HEK293 (cell line): ENCODE results near the gene SYNC.

Source experiments
- ELK4 ChIP-seq: IDR thresholded peaks from 2 replicates; pipeline ENCODE4 v1.6.1; 2011; ENCODE audit warnings: mild to moderate bottlenecking, low read depth, low read length, borderline replicate concordance
- PRDM10 ChIP-seq: fragments of 450-650 bp; formaldehyde crosslinking; IDR thresholded peaks from 2 replicates; pipeline ENCODE4 v1.5.1; 2016; ENCODE audit warnings: missing biosample characterization, missing genetic modification characterization
- REST ChIP-seq: fragments of 450-650 bp; formaldehyde crosslinking; IDR thresholded peaks from 2 replicates; pipeline ENCODE4 v1.5.1; 2016; ENCODE audit warnings: missing biosample characterization, missing genetic modification characterization
- ZNF10 ChIP-seq: fragments of 450-650 bp; formaldehyde crosslinking; IDR thresholded peaks from 2 replicates; pipeline ENCODE4 v1.5.1; 2017; ENCODE audit warnings: missing biosample characterization, missing genetic modification characterization
- ZNF133 ChIP-seq: fragments of 450-650 bp; formaldehyde crosslinking; IDR thresholded peaks from 2 replicates; pipeline ENCODE4 v1.5.1; 2016; ENCODE audit warnings: missing biosample characterization, missing genetic modification characterization
- ZNF416 ChIP-seq: fragments of 450-650 bp; formaldehyde crosslinking; IDR thresholded peaks from 2 replicates; pipeline ENCODE4 v1.5.1; 2016; ENCODE audit warnings: missing biosample characterization, missing genetic modification characterization
- ZNF48 ChIP-seq: fragments of 450-650 bp; formaldehyde crosslinking; IDR thresholded peaks from 2 replicates; pipeline ENCODE4 v1.5.1; 2016; ENCODE audit warnings: missing biosample characterization, missing genetic modification characterization
- ZNF488 ChIP-seq: fragments of 450-650 bp; formaldehyde crosslinking; IDR thresholded peaks from 2 replicates; pipeline ENCODE4 v1.5.1; 2016; ENCODE audit warnings: missing biosample characterization, missing genetic modification characterization
- ZNF549 ChIP-seq: fragments of 450-650 bp; IDR thresholded peaks from 2 replicates; pipeline ENCODE4 v1.5.1; 2018; ENCODE audit warnings: missing biosample characterization, missing genetic modification characterization, mild to moderate bottlenecking, inconsistent platforms, moderate library complexity
- ZNF837 ChIP-seq: fragments of 450-650 bp; formaldehyde crosslinking; IDR thresholded peaks from 2 replicates; pipeline ENCODE4 v1.5.1; 2016; ENCODE audit warnings: missing biosample characterization, missing genetic modification characterization
- TF ChIP-seq, protein P1 (sequence below): fragments of 450-650 bp; formaldehyde crosslinking; IDR thresholded peaks from 2 replicates; pipeline ENCODE4 v1.5.1; 2016; ENCODE audit warnings: missing biosample characterization, missing genetic modification characterization
- TF ChIP-seq, protein P2 (sequence below): fragments of 450-650 bp; formaldehyde crosslinking; IDR thresholded peaks from 2 replicates; pipeline ENCODE4 v1.5.1; 2017; ENCODE audit warnings: missing biosample characterization, missing genetic modification characterization

- TF ChIP-seq ZNF416 (tag by site-specific recombination) (no peak), ELK4 (no peak), ZNF10 (tag by site-specific recombination) (no peak), ZNF837 (no peak), ZNF48 (tag by site-specific recombination) (no peak), PRDM10 (tag by site-specific recombination) (no peak), REST (tag by site-specific recombination) (no peak), ZNF133 (tag by site-specific recombination) (no peak), ZNF488 (tag by site-specific recombination) (no peak), ZNF549 (tag by site-specific recombination) (no peak)
- TF ChIP-seq, protein P1, sequence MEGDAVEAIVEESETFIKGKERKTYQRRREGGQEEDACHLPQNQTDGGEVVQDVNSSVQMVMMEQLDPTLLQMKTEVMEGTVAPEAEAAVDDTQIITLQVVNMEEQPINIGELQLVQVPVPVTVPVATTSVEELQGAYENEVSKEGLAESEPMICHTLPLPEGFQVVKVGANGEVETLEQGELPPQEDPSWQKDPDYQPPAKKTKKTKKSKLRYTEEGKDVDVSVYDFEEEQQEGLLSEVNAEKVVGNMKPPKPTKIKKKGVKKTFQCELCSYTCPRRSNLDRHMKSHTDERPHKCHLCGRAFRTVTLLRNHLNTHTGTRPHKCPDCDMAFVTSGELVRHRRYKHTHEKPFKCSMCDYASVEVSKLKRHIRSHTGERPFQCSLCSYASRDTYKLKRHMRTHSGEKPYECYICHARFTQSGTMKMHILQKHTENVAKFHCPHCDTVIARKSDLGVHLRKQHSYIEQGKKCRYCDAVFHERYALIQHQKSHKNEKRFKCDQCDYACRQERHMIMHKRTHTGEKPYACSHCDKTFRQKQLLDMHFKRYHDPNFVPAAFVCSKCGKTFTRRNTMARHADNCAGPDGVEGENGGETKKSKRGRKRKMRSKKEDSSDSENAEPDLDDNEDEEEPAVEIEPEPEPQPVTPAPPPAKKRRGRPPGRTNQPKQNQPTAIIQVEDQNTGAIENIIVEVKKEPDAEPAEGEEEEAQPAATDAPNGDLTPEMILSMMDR (tag by site-specific recombination) = no peak
- TF ChIP-seq, protein P2, sequence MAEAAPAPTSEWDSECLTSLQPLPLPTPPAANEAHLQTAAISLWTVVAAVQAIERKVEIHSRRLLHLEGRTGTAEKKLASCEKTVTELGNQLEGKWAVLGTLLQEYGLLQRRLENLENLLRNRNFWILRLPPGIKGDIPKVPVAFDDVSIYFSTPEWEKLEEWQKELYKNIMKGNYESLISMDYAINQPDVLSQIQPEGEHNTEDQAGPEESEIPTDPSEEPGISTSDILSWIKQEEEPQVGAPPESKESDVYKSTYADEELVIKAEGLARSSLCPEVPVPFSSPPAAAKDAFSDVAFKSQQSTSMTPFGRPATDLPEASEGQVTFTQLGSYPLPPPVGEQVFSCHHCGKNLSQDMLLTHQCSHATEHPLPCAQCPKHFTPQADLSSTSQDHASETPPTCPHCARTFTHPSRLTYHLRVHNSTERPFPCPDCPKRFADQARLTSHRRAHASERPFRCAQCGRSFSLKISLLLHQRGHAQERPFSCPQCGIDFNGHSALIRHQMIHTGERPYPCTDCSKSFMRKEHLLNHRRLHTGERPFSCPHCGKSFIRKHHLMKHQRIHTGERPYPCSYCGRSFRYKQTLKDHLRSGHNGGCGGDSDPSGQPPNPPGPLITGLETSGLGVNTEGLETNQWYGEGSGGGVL (tag by site-specific recombination) = no peak
These were observed 58.1 kb downstream of the SYNC start for GRCh38 chr1:32644426-32644825.
